Stomach (tissue), 4 donors: Measurements from ENCODE around the gene RPL37A.

Experiments used
- CTCF ChIP-seq, 7 experiments: fragments of 450-650 bp in 4 of 7; fragments of 200-600 bp in 3 of 7; sonication (generic) in 3 of 7; IDR thresholded peaks; one replicate each; pipeline ENCODE4 v1.5.1; 2016 to 2019; ENCODE audit warnings: antibody characterized with exemption in 7 of 7, control low read depth in 2 of 7, mild to moderate bottlenecking in 1 of 7
- EP300 ChIP-seq: sonication (generic); formaldehyde crosslinking; IDR thresholded peaks from one replicate; pipeline ENCODE4 v1.6.1; 2017; ENCODE audit warnings: antibody characterized with exemption
- POLR2A ChIP-seq, 4 donors: fragments of 450-650 bp; IDR thresholded peaks; one replicate each; pipeline ENCODE4 v1.6.1; 2016; ENCODE audit warnings: antibody characterized with exemption in 4 of 4, control low read depth in 2 of 4, mild to moderate bottlenecking in 1 of 4, moderate library complexity in 1 of 4
- POLR2AphosphoS5 ChIP-seq, 3 donors: sonication (generic); formaldehyde crosslinking; IDR thresholded peaks; one replicate each; pipeline ENCODE4 v1.6.1; 2016; ENCODE audit warnings: antibody characterized with exemption in 3 of 3

- TF ChIP-seq EP300 (no peak), POLR2A (IDR thresholded peaks at IDR 0.05) (no peak), POLR2AphosphoS5 (IDR thresholded peaks at IDR 0.05) (no peak), CTCF (IDR thresholded peaks at IDR 0.05) (no peak)
Measured at GRCh38 chr2:216553093-216553478, 54.4 kb downstream of the RPL37A start.
